NCI-H1694 treated with DMSO at 0.1 percent for 48 hours (cell line): ENCODE results near the gene LOXL3.

Experiments used
- DNase-seq: peaks from one replicate; lab custom pipeline; 2025; lab: John Stamatoyannopoulos, UW

The LOXL3 gene

GRCh38 chr2:74528600-74529356, 25.0 kb downstream of the LOXL3 start:
- DNase-seq, result no peak

GRCh38 chr2:74527741-74528140, 26.0 kb downstream of the LOXL3 start:
- no peak for DNase-seq

- no peak for DNase-seq
Observed at GRCh38 chr2:74526649-74527230, 27.0 kb downstream of the LOXL3 start.

- peak; percentile 15 for DNase-seq
Observed at GRCh38 chr2:74525717-74526648, 27.8 kb downstream of the LOXL3 start, which contains the start of gene DQX1. Gene DQX1, minus strand, starts transcription at chr2:74526231. Its CDS starts 502 bp downstream, at chr2:74525729.

GRCh38 chr2:74524955-74525716, 28.6 kb downstream of the LOXL3 start:
- DNase-seq, result no peak

- DNase-seq, result no peak
Observed at GRCh38 chr2:74524005-74524404, 29.7 kb downstream of the LOXL3 start.

- DNase-seq, result no peak
Observed at GRCh38 chr2:74522516-74522915, 31.2 kb downstream of the LOXL3 start.

GRCh38 chr2:74516650-74517049, 37.1 kb downstream of the LOXL3 start:
- DNase-seq, result no peak

- DNase-seq, result no peak
Observed at GRCh38 chr2:74515981-74516633, 37.6 kb downstream of the LOXL3 start.

GRCh38 chr2:74515271-74515980, 38.3 kb downstream of the LOXL3 start:
- no peak for DNase-seq

- no peak for DNase-seq
Observed at GRCh38 chr2:74514368-74515270, 39.1 kb downstream of the LOXL3 start, which contains the start of gene TLX2. Gene TLX2, plus strand, starts transcription at chr2:74514450. Its CDS starts 357 bp downstream, at chr2:74514807.

- DNase-seq, result no peak
Observed at GRCh38 chr2:74513605-74514367, 40.0 kb downstream of the LOXL3 start.

- DNase-seq, result no peak
Observed at GRCh38 chr2:74512744-74513604, 40.8 kb downstream of the LOXL3 start.

GRCh38 chr2:74511104-74511989, 42.4 kb downstream of the LOXL3 start:
- DNase-seq, result no peak

GRCh38 chr2:74510272-74510671, 43.5 kb downstream of the LOXL3 start:
- no peak for DNase-seq

- peak; percentile 48 for DNase-seq
Observed at GRCh38 chr2:74507926-74508520, 45.7 kb downstream of the LOXL3 start.
